Keratinocyte (primary cell): ENCODE measurements around the gene SFRP2.

ENCODE experiments used
- EZH2 ChIP-seq: IDR thresholded peaks from one replicate; pipeline ENCODE4 v1.6.1; 2012; ENCODE audit warnings: inconsistent platforms, mild to moderate bottlenecking, low read length, moderate library complexity
- TF ChIP-seq, protein P1 (sequence below), 3 experiments: IDR thresholded peaks in 1 of 3; conservative IDR thresholded peaks in 1 of 3; optimal IDR thresholded peaks in 1 of 3; 2 replicates in 2 of 3; 3 replicates in 1 of 3; pipeline versions ENCODE3 to v1.5.1; 2011; ENCODE audit warnings: low read length in 3 of 3, mild to moderate bottlenecking in 3 of 3, moderate library complexity in 2 of 3, control low read depth in 1 of 3, inconsistent platforms in 1 of 3; ENCODE audit not compliant: insufficient read depth in 2 of 3; ENCODE audit errors: extremely low read depth in 1 of 3

DNA sequence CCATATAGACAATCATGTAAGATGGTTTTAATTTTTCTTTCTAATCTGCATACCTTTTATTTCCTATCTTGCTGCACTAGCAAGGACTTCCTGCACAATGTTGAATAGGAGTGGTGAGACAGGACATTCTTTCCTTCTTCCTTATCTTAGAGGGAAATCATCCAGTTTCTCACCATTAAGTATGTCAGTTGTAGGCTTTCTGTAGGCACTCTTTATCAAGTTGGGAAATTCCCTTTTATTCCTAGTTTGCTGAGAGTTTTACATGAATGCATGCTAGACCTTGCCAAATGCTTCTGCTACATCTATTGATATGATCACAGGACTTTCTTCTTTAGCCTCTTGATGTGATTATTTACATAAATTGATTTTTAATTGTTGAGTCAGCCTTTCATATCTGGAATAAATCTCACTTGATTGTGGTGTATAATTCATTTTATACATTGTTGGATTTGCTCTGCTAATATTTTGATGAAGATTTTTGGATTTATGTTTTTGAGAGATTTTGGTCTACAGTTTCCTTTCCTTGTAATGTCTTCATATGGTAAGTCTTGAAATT, 52.9 kb downstream of the SFRP2 start:
- TF ChIP-seq, protein P1, sequence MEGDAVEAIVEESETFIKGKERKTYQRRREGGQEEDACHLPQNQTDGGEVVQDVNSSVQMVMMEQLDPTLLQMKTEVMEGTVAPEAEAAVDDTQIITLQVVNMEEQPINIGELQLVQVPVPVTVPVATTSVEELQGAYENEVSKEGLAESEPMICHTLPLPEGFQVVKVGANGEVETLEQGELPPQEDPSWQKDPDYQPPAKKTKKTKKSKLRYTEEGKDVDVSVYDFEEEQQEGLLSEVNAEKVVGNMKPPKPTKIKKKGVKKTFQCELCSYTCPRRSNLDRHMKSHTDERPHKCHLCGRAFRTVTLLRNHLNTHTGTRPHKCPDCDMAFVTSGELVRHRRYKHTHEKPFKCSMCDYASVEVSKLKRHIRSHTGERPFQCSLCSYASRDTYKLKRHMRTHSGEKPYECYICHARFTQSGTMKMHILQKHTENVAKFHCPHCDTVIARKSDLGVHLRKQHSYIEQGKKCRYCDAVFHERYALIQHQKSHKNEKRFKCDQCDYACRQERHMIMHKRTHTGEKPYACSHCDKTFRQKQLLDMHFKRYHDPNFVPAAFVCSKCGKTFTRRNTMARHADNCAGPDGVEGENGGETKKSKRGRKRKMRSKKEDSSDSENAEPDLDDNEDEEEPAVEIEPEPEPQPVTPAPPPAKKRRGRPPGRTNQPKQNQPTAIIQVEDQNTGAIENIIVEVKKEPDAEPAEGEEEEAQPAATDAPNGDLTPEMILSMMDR (optimal IDR thresholded peaks at IDR 0.05 in 1 of 3, IDR thresholded peaks at IDR 0.05 in 1 of 3, conservative IDR thresholded peaks at IDR 0.05 in 1 of 3; ENCODE audit: extremely low read depth in 1 of 3, insufficient read depth in 2 of 3, low read length in 3 of 3): no peak
- no peak for TF ChIP-seq EZH2
